Kidney (tissue), 14 donors: Measurements from ENCODE around the gene CALHM1. TPM values are rescaled to one million over a fixed set of nuclear protein-coding genes. Genes with fewer than 3 reads are reported as not detected.

Experiments used
- DNase-seq, 5 donors: peaks; one replicate each; pipeline ENCODE4 v3.0.0-alpha.2; 2013 to 2020
- FAIRE-seq: peaks from 2 replicates; lab custom pipeline; 2012; peaks lifted over from hg19 to GRCh38; lab: Jason Lieb, UNC
- H3K27ac ChIP-seq, 2 donors: one replicate each; pipeline ENCODE4 v1.7.0; 2013; ENCODE audit warnings: low read depth in 2 of 2, low read length in 2 of 2, inconsistent platforms in 1 of 2
- H3K27me3 ChIP-seq: one replicate; pipeline ENCODE4 v1.7.1; 2013; ENCODE audit warnings: low read length, inconsistent platforms; ENCODE audit not compliant: control insufficient read depth, insufficient read depth
- H3K36me3 ChIP-seq, 3 donors: one replicate each; pipeline versions ENCODE4 v1.7.0 to v1.7.1; 2013; ENCODE audit warnings: low read length in 3 of 3, control low read depth in 1 of 3, inconsistent platforms in 1 of 3; ENCODE audit not compliant: insufficient read depth in 3 of 3, control insufficient read depth in 2 of 3
- H3K4me1 ChIP-seq, 3 donors: one replicate each; pipeline versions ENCODE4 v1.7.0 to v1.7.1; 2013; ENCODE audit warnings: low read length in 3 of 3, inconsistent platforms in 1 of 3, low read depth in 1 of 3; ENCODE audit not compliant: control insufficient read depth in 2 of 3, insufficient read depth in 2 of 3
- H3K4me3 ChIP-seq, 3 donors: one replicate each; pipeline versions ENCODE4 v1.7.0 to v1.8.1; 2013; ENCODE audit warnings: low read length in 3 of 3, control low read depth in 1 of 3, inconsistent platforms in 1 of 3
- H3K9ac ChIP-seq, 3 donors: one replicate each; pipeline versions ENCODE4 v1.7.0 to v1.7.1; 2013; ENCODE audit warnings: low read length in 3 of 3, control low read depth in 1 of 3, inconsistent platforms in 1 of 3
- H3K9me3 ChIP-seq, 3 donors: one replicate each; pipeline versions ENCODE4 v1.7.0 to v1.7.1; 2013; ENCODE audit warnings: low read length in 3 of 3, control low read depth in 1 of 3, inconsistent platforms in 1 of 3; ENCODE audit not compliant: control insufficient read depth in 2 of 3, insufficient read depth in 1 of 3
- CTCF ChIP-seq: IDR thresholded peaks from 3 replicates; pipeline ENCODE4 v1.5.1; 2012; ENCODE audit warnings: mild to moderate bottlenecking, moderate library complexity, borderline replicate concordance; ENCODE audit not compliant: insufficient read depth; ENCODE audit errors: extremely low read depth
- intact Hi-C: fragments of 100-400 bp; cut with DNase I; formaldehyde crosslinking; loops from one replicate; pipeline ENCODE4 v1.11.1; 2022
- polyA plus RNA-seq: library from polyadenylated mRNA; stranded (reverse); fragments of 350-450 nt; fragmentation: Illumina TruSeq; extraction: RNeasy Lipid Tissue Mini Kit (QIAGEN cat#74804); gene quantifications from one replicate; pipeline ENCODE4 v1.2.3, GENCODE V29; 2014; ENCODE audit warnings: low read depth, low replicate concordance; ENCODE audit not compliant: insufficient read depth
- total RNA-seq: library from RNA; stranded (reverse); fragmentation: NEBNext Ultra II Directional; extraction: Animal tissue kit (Norgen Biotek cat#: 25700); gene quantifications from one replicate; pipeline ENCODE4 v1.2.1, GENCODE V29; 2021
- donor health status: control.
- donor health status: control.
- donor health status: control.
- donor health status: control.
- donor health status: control.
- donor health status: DM: yes; HTN: yes; CAD: no.
- donor health status: Normal renal cell carcinoma (clear cell type).

Gene CALHM1
- total and polyA plus RNA-seq, 2 donors from 2014 or later = not detected

- no peak overlapping the region for H3K27ac ChIP-seq
- H3K36me3 ChIP-seq = peaks cover 0 to 52% (median 24%) of the 10 kb centered on the region in 3 donors
- H3K9ac ChIP-seq = no peak overlapping the region
- H3K27me3 ChIP-seq = no peaks in the 10 kb centered on the region
- FAIRE-seq (no peak), DNase-seq (no peak)
- TF ChIP-seq CTCF = no peak
- peaks cover 0 to 3% (median 0%) of the 10 kb centered on the region in 3 donors for H3K4me1 ChIP-seq
- no peak overlapping the region for H3K4me3 ChIP-seq
- no peaks in the 10 kb centered on the region for H3K9me3 ChIP-seq
- intact Hi-C loops = no loop called here
Measured at GRCh38 chr10:103443475-103444185, 15.1 kb downstream of the CALHM1 start.

- Histone ChIP-seq H3K9me3 (no peaks in the 10 kb centered on the region), H3K4me3 (no peak overlapping the region), H3K9ac (no peak overlapping the region), H3K36me3 (peaks cover 0 to 62% (median 27%) of the 10 kb centered on the region in 3 donors), H3K27ac (no peak overlapping the region), H3K27me3 (no peaks in the 10 kb centered on the region), H3K4me1 (peaks cover 0 to 3% (median 0%) of the 10 kb centered on the region in 3 donors)
- intact Hi-C loops = no loop called here
- FAIRE-seq (no peak), DNase-seq (no peak)
- no peak for TF ChIP-seq CTCF
Measured at GRCh38 chr10:103442031-103442461, 16.7 kb downstream of the CALHM1 start.

GRCh38 chr10:103441611-103442010, 17.1 kb downstream of the CALHM1 start:
- Histone ChIP-seq H3K27me3 (no peaks in the 10 kb centered on the region), H3K36me3 (peaks cover 0 to 67% (median 29%) of the 10 kb centered on the region in 3 donors), H3K9me3 (no peaks in the 10 kb centered on the region), H3K9ac (no peak overlapping the region), H3K4me3 (no peak overlapping the region), H3K4me1 (peaks cover 0 to 3% (median 0%) of the 10 kb centered on the region in 3 donors), H3K27ac (no peak overlapping the region)
- DNase-seq (no peak), FAIRE-seq (no peak)
- no peak for TF ChIP-seq CTCF
- intact Hi-C loops = no loop called here
